Amniotic epithelial cell (primary cell): ENCODE data around the gene SMNDC1.
"Not testable (repeated sequence)": the region's sequence is repeated elsewhere in the genome, so short reads cannot be mapped to it uniquely, and the experiment has no call there.

ENCODE experiments used
- DNase-seq: peaks from one replicate; pipeline ENCODE4 v3.0.0-alpha.2; 2010; ENCODE audit warnings: low read depth

The SMNDC1 gene

DNA sequence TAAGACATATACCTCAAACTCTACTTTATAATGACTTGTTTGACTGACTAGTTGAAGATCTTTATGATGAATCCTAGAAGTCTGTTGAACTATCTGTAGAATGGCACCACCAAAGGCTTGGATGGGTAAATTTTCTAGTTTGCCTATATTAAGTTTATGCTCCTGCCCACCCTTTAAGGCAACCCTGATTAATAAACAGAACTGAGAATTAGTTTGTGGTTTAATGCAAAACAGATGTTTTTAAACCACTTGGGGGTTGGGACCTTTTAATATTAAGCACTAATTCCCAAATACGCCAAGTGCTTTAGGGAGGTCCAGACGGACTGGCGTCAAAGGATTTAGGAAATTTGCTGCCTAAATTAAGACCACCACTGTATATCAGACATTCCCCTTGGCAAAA is 20.5 kb downstream of the SMNDC1 start:
- no peak for DNase-seq

- peak; percentile 66 for DNase-seq
These were observed 25.2 kb downstream of the SMNDC1 start for GRCh38 chr10:110279407-110279986.

- DNase-seq: no peak
These were observed 25.9 kb downstream of the SMNDC1 start for GRCh38 chr10:110278562-110279406.

DNA sequence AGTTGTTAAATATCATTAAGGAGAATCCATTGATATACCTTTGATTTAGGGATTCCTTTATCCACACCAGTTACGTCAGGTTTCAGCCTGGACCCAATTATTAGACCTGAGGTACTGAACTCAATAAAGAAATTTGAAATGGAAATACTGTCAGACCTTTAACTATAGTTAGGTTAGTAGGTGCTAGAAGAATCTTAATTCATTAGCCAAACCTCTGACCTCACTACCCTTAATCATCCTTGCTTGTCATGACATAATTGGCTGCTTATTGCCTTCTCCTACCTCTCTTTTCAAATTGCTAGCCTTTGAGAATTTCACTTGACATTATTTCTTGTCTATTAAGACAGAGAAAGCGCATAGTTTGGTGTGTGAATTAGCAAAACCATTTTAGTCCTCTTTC is 27.1 kb downstream of the SMNDC1 start:
- no peak for DNase-seq

GRCh38 chr10:110276603-110277002 is 28.1 kb downstream of the SMNDC1 start:
- no peak for DNase-seq

DNA sequence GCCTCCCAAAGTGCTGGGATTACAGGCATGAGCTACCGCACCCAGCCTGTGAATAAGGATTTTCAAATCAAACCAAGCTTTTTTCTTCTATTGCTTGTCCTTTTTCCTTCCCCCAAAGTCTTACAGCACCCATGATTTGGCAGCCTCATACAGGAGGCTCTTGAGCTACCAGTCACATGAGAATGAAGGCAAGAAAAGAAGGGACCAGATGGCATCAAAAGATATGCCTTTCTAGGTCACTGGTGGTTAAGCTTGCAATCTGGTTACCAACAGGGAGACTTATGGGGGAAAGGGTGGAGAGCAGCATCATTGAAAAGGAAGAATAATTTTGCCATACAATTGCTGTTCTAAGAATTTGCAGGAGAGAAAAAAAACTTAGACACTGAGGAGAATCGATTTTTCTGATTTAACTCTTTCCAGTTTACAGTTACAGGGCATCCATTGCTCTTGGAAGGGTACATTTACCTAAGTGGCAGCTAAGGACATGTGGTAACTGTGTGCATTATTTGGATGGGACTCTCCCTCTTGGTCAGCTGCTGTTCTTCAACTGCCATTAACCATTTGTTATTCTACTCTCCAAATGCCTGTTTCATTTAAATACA is 29.5 kb downstream of the SMNDC1 start:
- DNase-seq: no peak

DNA sequence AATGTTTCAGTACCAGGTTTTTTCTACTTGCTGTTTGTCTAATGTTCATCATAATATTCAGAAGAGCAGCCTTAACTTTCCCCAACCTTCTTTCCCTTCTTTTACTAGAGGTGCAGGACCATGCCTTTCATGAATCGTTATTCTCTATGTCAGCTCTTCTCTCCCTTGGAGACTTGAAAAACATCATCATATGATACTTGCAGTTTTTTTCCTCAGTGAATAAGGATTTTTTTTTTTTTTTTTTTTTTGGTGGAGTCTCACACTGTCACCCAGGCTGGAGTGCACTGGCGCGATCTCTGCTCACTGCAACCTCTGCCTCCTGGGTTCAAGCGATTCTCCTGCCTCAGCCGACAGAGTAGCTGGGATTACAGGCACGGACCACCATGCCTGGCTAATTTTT is 30.1 kb downstream of the SMNDC1 start:
- DNase-seq: no peak

- no peak for DNase-seq
These were observed 30.6 kb downstream of the SMNDC1 start for GRCh38 chr10:110274072-110274627.

DNA sequence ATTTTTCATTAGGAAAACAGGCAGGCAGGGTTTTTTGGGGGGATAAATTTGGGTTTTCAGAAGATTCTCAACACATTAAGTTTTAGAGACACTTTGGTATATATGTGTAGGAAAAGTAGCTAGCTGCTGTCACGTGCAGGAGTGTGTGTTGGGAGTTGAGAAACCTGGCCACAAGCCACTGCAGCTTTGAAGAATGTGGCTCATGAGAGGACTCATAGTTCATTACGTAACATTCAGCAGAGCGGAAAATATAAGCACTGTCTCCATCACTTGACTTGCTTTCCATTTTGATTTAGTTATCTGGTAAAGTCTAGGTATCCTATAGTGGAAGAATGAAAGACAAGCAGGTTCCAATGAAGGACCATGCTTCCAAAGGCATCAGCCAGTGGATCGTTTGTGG is 31.2 kb downstream of the SMNDC1 start:
- peak; percentile 87 for DNase-seq

DNA sequence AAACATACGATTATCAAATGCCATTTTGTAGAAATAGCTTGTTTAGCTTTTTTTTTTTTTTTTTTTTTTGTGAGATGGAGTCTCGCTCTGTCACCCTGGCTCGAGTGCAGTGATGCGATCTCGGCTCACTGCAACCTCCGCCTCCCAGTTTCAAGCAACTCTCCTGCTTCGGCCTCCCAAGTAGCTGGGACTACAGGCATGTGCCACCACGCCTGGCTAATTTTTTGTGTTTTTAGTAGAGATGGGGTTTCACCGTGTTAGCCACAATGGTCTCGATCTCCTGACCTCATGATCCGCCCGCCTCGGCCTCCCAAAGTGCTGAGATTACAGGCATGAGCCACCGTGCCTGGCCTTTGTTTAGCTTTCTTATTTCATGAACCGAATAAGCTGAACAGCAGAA is 31.7 kb downstream of the SMNDC1 start:
- not testable (repeated sequence) for DNase-seq

DNA sequence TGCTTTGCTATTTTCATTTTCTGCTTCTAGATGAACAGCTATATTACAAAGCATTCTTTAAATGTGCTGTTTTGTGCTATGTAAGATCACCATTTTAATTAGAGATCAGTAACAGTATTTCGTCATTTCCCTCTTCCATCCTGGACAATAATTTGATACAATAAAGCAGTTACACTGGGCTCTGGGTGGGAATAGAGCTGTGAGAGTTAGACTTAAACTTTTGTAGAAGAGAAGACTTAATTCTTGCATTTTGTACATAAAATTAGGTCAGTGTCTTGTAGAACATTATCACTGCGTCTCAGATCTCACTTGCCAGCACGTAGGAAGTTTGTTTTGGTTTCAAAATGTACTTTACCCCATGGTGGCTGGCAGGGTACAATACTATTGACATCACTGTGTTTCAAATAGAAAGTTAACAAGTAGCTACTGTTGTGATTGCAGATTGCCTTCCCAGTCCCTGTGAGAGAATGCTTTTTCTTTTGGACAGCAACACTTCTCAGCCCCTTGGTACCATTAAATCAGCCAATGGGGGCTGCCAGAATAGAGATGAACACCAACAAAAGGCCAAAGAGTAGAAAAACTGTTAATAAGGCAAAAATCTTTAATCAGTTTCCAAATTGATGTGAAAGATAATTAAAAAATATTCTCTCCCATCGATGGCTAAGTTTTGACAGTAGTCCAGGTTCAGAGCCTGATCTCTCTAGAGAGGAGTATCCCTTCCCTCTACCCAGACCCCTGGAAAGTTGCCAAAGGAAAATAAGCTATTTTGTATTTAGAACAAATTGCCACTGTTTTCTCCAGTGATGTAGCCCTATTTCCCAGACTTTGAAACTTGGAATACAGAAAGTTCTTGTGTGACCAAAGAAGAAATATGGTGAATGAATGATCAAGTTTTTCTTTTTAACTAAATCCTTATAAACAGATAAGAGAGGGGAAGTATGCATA is 35.1 kb downstream of the SMNDC1 start:
- no peak for DNase-seq

- DNase-seq: no peak
These were observed 35.7 kb downstream of the SMNDC1 start for GRCh38 chr10:110268971-110269370.

- DNase-seq: no peak
These were observed 36.3 kb downstream of the SMNDC1 start for GRCh38 chr10:110268442-110268841.

GRCh38 chr10:110267276-110267675 is 37.4 kb downstream of the SMNDC1 start:
- no peak for DNase-seq

- no peak for DNase-seq
These were observed 39.0 kb downstream of the SMNDC1 start for GRCh38 chr10:110265573-110266193.

DNA sequence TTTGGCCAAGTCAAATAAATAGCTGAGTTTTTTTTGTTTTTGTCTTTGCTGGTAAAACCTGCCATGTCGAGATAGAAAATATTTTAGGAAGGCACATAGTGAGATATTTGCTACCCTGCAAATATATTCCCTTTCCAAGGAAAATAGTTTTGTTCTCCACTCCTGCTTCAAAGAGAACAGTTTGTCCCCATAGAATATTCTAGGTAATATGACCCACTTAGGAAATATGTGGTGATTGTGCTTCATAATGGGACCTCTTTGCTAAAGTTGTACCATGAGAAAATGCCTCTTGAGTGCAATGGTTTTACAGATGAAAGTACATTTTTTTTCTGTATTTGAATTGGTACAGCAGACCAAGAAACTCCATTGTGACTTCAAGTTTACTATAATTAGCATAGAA is 41.6 kb downstream of the SMNDC1 start:
- no peak for DNase-seq

- DNase-seq: no peak
These were observed 43.8 kb downstream of the SMNDC1 start for GRCh38 chr10:110260746-110261477.

- no peak for DNase-seq
These were observed 45.4 kb downstream of the SMNDC1 start for GRCh38 chr10:110259317-110259716.

- no peak for DNase-seq
These were observed 46.2 kb downstream of the SMNDC1 start for GRCh38 chr10:110258542-110258941.

DNA sequence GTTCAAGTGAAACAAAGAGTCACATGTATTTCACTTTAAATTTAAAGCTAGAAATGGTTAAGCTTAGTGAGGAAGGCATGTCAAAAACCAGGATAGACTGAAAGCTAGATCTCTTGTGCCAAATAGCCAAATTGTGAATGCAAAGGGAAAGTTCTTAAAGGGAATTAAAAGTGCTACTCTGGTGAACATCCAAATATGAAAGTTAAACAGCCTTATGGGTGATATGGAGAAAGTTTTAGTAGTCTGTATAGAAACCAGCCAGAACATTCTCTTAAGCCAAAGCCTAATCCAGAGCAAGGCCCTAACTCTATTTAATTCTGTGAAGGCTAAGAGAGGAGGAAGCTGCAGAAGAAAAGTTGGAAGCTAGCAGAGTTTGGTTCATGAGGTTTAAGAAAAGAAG is 50.3 kb downstream of the SMNDC1 start:
- no peak for DNase-seq

DNA sequence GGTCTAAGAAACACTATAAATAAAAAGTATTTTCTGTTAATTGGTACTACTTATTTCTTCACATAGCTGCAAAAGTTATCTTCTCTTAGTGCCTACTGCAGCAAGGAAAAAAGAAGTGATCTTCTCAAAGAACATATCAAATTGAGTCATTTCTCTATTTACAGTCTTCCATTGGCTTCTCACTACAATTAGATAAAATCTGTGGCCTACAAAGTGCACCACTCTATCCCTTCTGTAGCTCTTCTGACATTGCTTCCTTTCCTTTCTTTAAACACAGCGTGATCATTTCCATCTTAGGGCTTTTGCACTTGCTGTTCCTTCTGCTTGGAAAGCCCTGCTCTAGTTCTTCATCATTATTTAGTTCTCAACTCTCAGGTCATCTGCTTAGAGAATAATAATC is 52.6 kb downstream of the SMNDC1 start:
- DNase-seq: no peak
